Liver (tissue), 9 donors: ENCODE data around the gene ARFRP1. TPM values are rescaled to one million over a fixed set of nuclear protein-coding genes. Genes with fewer than 3 reads are reported as not detected.

Experiments
- DNase-seq: peaks from one replicate; pipeline ENCODE4 v3.0.0-alpha.2; 2017; ENCODE audit warnings: low spot score
- H3K27ac ChIP-seq, 2 donors: one replicate each; pipeline ENCODE4 v1.7.0; 2013; ENCODE audit warnings: inconsistent platforms in 2 of 2, low read length in 2 of 2, control low read depth in 1 of 2, low read depth in 1 of 2, mild to moderate bottlenecking in 1 of 2
- H3K27me3 ChIP-seq, 4 donors: one replicate each; pipeline versions ENCODE4 v1.6.1 to v1.7.0; 2013; ENCODE audit warnings: low read length in 3 of 4, inconsistent platforms in 1 of 4, mild to moderate bottlenecking in 1 of 4, moderate library complexity in 1 of 4; ENCODE audit not compliant: control insufficient read depth in 4 of 4, insufficient read depth in 4 of 4
- H3K36me3 ChIP-seq, 4 donors: one replicate each; pipeline versions ENCODE4 v1.6.1 to v1.7.0; 2013; ENCODE audit warnings: low read length in 3 of 4, mild to moderate bottlenecking in 3 of 4, low read depth in 1 of 4, moderate library complexity in 1 of 4; ENCODE audit not compliant: control insufficient read depth in 4 of 4, insufficient read depth in 3 of 4
- H3K4me1 ChIP-seq, 4 donors: one replicate each; pipeline versions ENCODE4 v1.6.1 to v1.7.0; 2013; ENCODE audit warnings: low read length in 3 of 4, mild to moderate bottlenecking in 3 of 4, moderate library complexity in 1 of 4; ENCODE audit not compliant: control insufficient read depth in 4 of 4, insufficient read depth in 4 of 4
- H3K4me3 ChIP-seq, 3 donors: one replicate each; pipeline versions ENCODE4 v1.6.1 to v1.7.0; 2013; ENCODE audit warnings: low read length in 3 of 3, control low read depth in 1 of 3, low read depth in 1 of 3, mild to moderate bottlenecking in 1 of 3
- H3K9ac ChIP-seq, 2 donors: one replicate each; pipeline ENCODE4 v1.7.0; 2013; ENCODE audit warnings: low read length in 2 of 2, mild to moderate bottlenecking in 2 of 2, moderate library complexity in 2 of 2, control low read depth in 1 of 2, low read depth in 1 of 2
- H3K9me3 ChIP-seq, 4 donors: one replicate each; pipeline versions ENCODE4 v1.6.1 to v1.7.0; 2013; ENCODE audit warnings: low read length in 3 of 4; ENCODE audit not compliant: control insufficient read depth in 4 of 4
- EGR1 ChIP-seq, 2 donors: IDR thresholded peaks; 2 replicates each; pipeline ENCODE4 v1.6.1; 2016 to 2018; ENCODE audit warnings: antibody characterized with exemption in 2 of 2, low read depth in 2 of 2
- FOXA1 ChIP-seq: IDR thresholded peaks from 2 replicates; pipeline ENCODE4 v1.6.1; 2016; ENCODE audit warnings: antibody characterized with exemption
- GABPA ChIP-seq, 2 donors: IDR thresholded peaks in 1 of 2; conservative IDR thresholded peaks in 1 of 2; 2 replicates each; pipeline ENCODE4 v1.6.1; 2016; ENCODE audit warnings: antibody characterized with exemption in 2 of 2, mild to moderate bottlenecking in 1 of 2, moderate library complexity in 1 of 2
- HNF4A ChIP-seq, 2 donors: conservative IDR thresholded peaks; 2 replicates each; pipeline ENCODE4 v1.6.1; 2016; ENCODE audit warnings: antibody characterized with exemption in 2 of 2, mild to moderate bottlenecking in 2 of 2
- HNF4G ChIP-seq: IDR thresholded peaks from 2 replicates; pipeline ENCODE4 v1.6.1; 2016; ENCODE audit warnings: antibody characterized with exemption
- JUND ChIP-seq, 2 donors: IDR thresholded peaks; 2 replicates each; pipeline ENCODE4 v1.6.1; 2016; ENCODE audit warnings: antibody characterized with exemption in 2 of 2
- NR2F2 ChIP-seq: IDR thresholded peaks from 2 replicates; pipeline ENCODE4 v1.6.1; 2016; ENCODE audit warnings: antibody characterized with exemption
- RAD21 ChIP-seq, 2 donors: IDR thresholded peaks; 2 replicates each; pipeline ENCODE4 v1.6.1; 2016; ENCODE audit warnings: antibody characterized with exemption in 2 of 2, mild to moderate bottlenecking in 2 of 2
- RXRA ChIP-seq, 2 donors: IDR thresholded peaks; 2 replicates each; pipeline ENCODE4 v1.6.1; 2017 to 2018; ENCODE audit warnings: antibody characterized with exemption in 2 of 2, mild to moderate bottlenecking in 1 of 2
- SP1 ChIP-seq: IDR thresholded peaks from 2 replicates; pipeline ENCODE4 v1.6.1; 2018; ENCODE audit warnings: antibody characterized with exemption, mild to moderate bottlenecking
- TAF1 ChIP-seq: conservative IDR thresholded peaks from 2 replicates; pipeline ENCODE4 v1.6.1; 2016; ENCODE audit warnings: antibody characterized with exemption, mild to moderate bottlenecking
- YY1 ChIP-seq: IDR thresholded peaks from 2 replicates; pipeline ENCODE4 v1.6.1; 2016; ENCODE audit warnings: antibody characterized with exemption, mild to moderate bottlenecking
- WGBS: extraction: QIAGEN DNeasy Blood & Tissue Kit; methylation state at CpG from one replicate; pipeline ENCODE4 v1.1.7; 2013; 5-methylcytosine and 5-hydroxymethylcytosine counted together
- polyA plus RNA-seq, 2 donors: library from polyadenylated mRNA; stranded (reverse) in 1 of 2; unstranded in 1 of 2; fragments of 200-250 nt in 1 of 2; fragments of >200 nt in 1 of 2; fragmentation: Nextera tagmentation in 1 of 2; extraction: Ambion mirVana in 1 of 2; gene quantifications; one replicate each; pipeline versions ENCODE4 v1.2.1 to v1.2.3, GENCODE V29; 2013 to 2015
- total RNA-seq, 2 donors: library from RNA; depleted of rRNA; stranded (reverse); fragments of >200 nt; gene quantifications; one replicate each; pipeline ENCODE4 v1.2.3, GENCODE V29; 2014
- TF ChIP-seq, protein P1 (sequence below): IDR thresholded peaks from 2 replicates; pipeline ENCODE4 v1.6.1; 2016; ENCODE audit warnings: antibody characterized with exemption
- TF ChIP-seq, protein P2 (sequence below): IDR thresholded peaks from 2 replicates; pipeline ENCODE4 v1.6.1; 2016; ENCODE audit warnings: antibody characterized with exemption
- TF ChIP-seq, protein P3 (sequence below): fragments of 150-350 bp; IDR thresholded peaks from 2 replicates; pipeline ENCODE4 v1.5.1; 2017; ENCODE audit warnings: improper control_type of control experiment, low read depth, low read length; ENCODE audit not compliant: missing input control
- TF ChIP-seq, protein P4 (sequence below): IDR thresholded peaks from 2 replicates; pipeline ENCODE4 v1.6.1; 2016; ENCODE audit warnings: antibody characterized with exemption, mild to moderate bottlenecking
- donor health status: healthy.
- donor health status: healthy.
- donor health status: healthy.
- donor health status: healthy.
- donor health status: healthy.

Gene ARFRP1
- total and polyA plus RNA-seq, 4 donors: 14.2 to 26.9 (median 20.5) TPM

DNA sequence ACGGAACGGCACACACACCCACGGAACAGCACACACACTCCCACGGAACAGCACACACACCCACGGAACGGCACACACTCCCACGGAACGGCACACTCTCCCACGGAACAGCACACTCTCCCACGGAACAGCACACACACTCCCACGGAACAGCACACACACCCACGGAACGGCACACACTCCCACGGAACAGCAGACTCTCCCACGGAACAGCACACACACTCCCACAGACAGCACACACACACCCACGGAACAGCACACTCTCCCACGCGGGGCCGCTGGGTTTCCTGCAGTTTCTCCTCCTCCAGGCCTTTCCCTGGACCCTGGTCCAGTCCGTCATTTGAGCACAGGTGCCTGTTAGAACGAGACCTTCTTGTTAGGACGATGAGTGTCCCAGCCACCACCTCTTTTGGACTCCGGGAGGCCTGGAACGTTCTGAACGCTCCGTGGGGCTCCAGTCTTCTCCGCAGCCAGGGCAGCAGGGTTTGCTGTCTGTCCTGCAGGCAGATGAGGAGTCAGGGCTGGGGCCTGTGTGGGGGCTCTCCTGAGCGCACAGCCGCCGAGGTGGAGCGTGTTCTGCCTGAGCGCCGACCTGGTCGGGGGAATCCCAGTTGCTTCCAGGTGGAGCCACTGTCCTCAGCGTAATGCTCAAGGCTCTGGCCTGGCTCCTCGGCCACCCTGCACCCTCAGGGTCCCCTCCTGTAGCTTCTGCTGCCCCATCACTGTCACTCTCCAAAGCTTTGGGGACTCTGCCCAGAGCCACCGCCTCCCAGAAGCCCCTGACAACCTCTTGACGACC is 28.9 kb downstream of the ARFRP1 start:
- WGBS: 92% methylated on average over 38 of the region's 38 CpGs
- H3K27me3 ChIP-seq: no peaks in the 10 kb centered on the region
- no peak for DNase-seq

DNA sequence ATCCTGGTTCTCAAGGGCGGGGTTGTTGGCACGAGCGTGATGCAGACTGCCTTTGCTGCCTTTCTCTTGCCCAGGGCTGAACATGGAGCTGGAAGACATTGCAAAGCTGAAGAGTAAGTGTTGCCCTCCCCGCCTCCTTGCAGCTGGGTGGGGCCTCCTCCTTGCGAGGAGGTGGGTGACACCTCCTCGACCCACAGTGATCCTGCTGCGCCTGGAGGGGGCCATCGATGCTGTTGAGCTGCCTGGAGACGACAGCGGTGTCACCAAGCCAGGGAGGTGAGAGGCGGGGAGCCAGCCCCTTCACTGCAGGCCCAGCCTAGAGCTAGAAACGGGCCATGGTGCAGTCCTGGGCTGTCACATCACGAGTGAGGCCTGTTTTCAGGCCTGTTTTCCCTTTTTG is 29.7 kb downstream of the ARFRP1 start:
- Histone ChIP-seq H3K9me3 (no peaks in the 10 kb centered on the region), H3K9ac (no peak overlapping the region), H3K4me1 (no peaks in the 10 kb centered on the region), H3K36me3 (peaks cover 0 to 34% (median 10%) of the 10 kb centered on the region in 4 donors), H3K27me3 (no peaks in the 10 kb centered on the region), H3K27ac (no peak overlapping the region), H3K4me3 (no peak overlapping the region)
- no peak for DNase-seq
- 91% methylated on average over 13 of the region's 13 CpGs for WGBS
- TF ChIP-seq JUND (IDR thresholded peaks at IDR 0.05): no peak
- TF ChIP-seq RXRA (IDR thresholded peaks at IDR 0.05): no peak
- TF ChIP-seq NR2F2: no peak
- no peak for TF ChIP-seq HNF4G
- TF ChIP-seq FOXA1: no peak
- TF ChIP-seq HNF4A (conservative IDR thresholded peaks at IDR 0.05): no peak
- TF ChIP-seq, protein P1, sequence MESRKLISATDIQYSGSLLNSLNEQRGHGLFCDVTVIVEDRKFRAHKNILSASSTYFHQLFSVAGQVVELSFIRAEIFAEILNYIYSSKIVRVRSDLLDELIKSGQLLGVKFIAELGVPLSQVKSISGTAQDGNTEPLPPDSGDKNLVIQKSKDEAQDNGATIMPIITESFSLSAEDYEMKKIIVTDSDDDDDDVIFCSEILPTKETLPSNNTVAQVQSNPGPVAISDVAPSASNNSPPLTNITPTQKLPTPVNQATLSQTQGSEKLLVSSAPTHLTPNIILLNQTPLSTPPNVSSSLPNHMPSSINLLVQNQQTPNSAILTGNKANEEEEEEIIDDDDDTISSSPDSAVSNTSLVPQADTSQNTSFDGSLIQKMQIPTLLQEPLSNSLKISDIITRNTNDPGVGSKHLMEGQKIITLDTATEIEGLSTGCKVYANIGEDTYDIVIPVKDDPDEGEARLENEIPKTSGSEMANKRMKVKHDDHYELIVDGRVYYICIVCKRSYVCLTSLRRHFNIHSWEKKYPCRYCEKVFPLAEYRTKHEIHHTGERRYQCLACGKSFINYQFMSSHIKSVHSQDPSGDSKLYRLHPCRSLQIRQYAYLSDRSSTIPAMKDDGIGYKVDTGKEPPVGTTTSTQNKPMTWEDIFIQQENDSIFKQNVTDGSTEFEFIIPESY: no peak
- TF ChIP-seq, protein P2, sequence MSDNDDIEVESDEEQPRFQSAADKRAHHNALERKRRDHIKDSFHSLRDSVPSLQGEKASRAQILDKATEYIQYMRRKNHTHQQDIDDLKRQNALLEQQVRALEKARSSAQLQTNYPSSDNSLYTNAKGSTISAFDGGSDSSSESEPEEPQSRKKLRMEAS: no peak
- TF ChIP-seq, protein P3, sequence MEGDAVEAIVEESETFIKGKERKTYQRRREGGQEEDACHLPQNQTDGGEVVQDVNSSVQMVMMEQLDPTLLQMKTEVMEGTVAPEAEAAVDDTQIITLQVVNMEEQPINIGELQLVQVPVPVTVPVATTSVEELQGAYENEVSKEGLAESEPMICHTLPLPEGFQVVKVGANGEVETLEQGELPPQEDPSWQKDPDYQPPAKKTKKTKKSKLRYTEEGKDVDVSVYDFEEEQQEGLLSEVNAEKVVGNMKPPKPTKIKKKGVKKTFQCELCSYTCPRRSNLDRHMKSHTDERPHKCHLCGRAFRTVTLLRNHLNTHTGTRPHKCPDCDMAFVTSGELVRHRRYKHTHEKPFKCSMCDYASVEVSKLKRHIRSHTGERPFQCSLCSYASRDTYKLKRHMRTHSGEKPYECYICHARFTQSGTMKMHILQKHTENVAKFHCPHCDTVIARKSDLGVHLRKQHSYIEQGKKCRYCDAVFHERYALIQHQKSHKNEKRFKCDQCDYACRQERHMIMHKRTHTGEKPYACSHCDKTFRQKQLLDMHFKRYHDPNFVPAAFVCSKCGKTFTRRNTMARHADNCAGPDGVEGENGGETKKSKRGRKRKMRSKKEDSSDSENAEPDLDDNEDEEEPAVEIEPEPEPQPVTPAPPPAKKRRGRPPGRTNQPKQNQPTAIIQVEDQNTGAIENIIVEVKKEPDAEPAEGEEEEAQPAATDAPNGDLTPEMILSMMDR: no peak
- TF ChIP-seq YY1: no peak
- no peak for TF ChIP-seq EGR1 (IDR thresholded peaks at IDR 0.05; ENCODE audit: low read depth in 2 of 2)
- TF ChIP-seq, protein P4, sequence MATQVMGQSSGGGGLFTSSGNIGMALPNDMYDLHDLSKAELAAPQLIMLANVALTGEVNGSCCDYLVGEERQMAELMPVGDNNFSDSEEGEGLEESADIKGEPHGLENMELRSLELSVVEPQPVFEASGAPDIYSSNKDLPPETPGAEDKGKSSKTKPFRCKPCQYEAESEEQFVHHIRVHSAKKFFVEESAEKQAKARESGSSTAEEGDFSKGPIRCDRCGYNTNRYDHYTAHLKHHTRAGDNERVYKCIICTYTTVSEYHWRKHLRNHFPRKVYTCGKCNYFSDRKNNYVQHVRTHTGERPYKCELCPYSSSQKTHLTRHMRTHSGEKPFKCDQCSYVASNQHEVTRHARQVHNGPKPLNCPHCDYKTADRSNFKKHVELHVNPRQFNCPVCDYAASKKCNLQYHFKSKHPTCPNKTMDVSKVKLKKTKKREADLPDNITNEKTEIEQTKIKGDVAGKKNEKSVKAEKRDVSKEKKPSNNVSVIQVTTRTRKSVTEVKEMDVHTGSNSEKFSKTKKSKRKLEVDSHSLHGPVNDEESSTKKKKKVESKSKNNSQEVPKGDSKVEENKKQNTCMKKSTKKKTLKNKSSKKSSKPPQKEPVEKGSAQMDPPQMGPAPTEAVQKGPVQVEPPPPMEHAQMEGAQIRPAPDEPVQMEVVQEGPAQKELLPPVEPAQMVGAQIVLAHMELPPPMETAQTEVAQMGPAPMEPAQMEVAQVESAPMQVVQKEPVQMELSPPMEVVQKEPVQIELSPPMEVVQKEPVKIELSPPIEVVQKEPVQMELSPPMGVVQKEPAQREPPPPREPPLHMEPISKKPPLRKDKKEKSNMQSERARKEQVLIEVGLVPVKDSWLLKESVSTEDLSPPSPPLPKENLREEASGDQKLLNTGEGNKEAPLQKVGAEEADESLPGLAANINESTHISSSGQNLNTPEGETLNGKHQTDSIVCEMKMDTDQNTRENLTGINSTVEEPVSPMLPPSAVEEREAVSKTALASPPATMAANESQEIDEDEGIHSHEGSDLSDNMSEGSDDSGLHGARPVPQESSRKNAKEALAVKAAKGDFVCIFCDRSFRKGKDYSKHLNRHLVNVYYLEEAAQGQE: no peak
- no peak for TF ChIP-seq SP1
- no peak for TF ChIP-seq TAF1
- no peak for TF ChIP-seq RAD21 (IDR thresholded peaks at IDR 0.05)
- TF ChIP-seq GABPA (IDR thresholded peaks at IDR 0.05 in 1 of 2, conservative IDR thresholded peaks at IDR 0.05 in 1 of 2): no peak

More for the DNA sequence above, 28.9 kb downstream of the ARFRP1 start:
- Histone ChIP-seq H3K4me3 (no peak overlapping the region), H3K27ac (no peak overlapping the region), H3K9me3 (no peaks in the 10 kb centered on the region), H3K36me3 (peaks cover 0 to 32% (median 8%) of the 10 kb centered on the region in 4 donors), H3K4me1 (no peaks in the 10 kb centered on the region), H3K9ac (no peak overlapping the region)
- no peak for TF ChIP-seq FOXA1
- TF ChIP-seq, protein P1: no peak
- TF ChIP-seq, protein P3: no peak
- TF ChIP-seq YY1: no peak
- no peak for TF ChIP-seq HNF4G
- TF ChIP-seq NR2F2: no peak
